Measurements from ENCODE around the gene CTTNBP2NL.

- TF ChIP-seq CTCF (IDR thresholded peaks at IDR 0.05; ENCODE audit: poor library complexity) (no peak), EZH2 (IDR thresholded peaks at IDR 0.05; ENCODE audit: borderline replicate concordance) (no peak), EZH2phosphoT487 (IDR thresholded peaks at IDR 0.05; ENCODE audit: low read depth, severe bottlenecking, unreplicated experiment) (no peak)
Measured at GRCh38 chr1:112409414-112409813, 13.4 kb downstream of the CTTNBP2NL start.
